ENCODE data around the gene LAYN.

Gene LAYN

DNA sequence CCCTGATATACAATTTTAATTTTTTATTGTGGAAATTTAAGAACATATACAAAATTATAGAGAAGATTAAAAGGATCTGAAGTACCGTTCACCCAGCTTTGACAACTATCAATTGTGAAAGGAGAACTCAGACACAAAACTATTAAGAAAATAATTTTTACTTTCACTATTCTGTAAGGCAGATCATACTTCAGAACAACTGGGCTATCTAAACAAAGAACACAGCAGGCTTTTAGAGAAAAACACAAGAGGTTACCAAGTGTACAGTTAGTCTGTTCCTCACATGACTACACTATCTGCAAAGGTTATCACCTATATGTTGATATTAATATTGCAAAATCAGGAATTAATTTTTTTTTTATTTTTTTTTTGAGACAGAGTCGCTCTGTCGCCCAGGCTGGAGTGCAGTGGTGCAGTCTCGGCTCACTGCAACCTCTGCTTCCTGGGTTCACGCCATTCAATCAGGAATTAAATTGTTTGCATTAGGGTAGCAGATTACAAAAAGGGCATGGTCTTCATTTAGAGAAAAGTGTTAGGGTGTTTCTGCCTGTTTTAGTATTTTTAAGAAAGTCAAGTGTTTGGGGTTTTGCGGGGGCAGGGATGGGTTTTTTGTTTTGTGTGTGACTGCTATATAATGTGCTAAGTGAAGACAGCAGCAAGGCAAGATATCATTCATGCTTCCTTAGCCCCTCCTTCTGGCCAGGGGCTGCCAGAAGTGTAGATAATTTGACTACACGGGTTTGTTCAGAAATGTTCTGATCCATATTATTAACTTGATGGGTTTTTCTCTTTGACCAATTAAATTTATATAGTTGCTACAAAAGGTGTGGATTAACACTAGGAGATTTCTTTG, 34.1 kb downstream of the LAYN start:
- no peak for DNase-seq (ENCODE audit: low read depth in 2 of 2)
- H3K4me3 ChIP-seq (replicated peaks in 1 of 2; ENCODE audit: low read depth in 2 of 2, low read length in 2 of 2), result no peak overlapping the region
- TF ChIP-seq, protein P1, sequence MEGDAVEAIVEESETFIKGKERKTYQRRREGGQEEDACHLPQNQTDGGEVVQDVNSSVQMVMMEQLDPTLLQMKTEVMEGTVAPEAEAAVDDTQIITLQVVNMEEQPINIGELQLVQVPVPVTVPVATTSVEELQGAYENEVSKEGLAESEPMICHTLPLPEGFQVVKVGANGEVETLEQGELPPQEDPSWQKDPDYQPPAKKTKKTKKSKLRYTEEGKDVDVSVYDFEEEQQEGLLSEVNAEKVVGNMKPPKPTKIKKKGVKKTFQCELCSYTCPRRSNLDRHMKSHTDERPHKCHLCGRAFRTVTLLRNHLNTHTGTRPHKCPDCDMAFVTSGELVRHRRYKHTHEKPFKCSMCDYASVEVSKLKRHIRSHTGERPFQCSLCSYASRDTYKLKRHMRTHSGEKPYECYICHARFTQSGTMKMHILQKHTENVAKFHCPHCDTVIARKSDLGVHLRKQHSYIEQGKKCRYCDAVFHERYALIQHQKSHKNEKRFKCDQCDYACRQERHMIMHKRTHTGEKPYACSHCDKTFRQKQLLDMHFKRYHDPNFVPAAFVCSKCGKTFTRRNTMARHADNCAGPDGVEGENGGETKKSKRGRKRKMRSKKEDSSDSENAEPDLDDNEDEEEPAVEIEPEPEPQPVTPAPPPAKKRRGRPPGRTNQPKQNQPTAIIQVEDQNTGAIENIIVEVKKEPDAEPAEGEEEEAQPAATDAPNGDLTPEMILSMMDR (IDR thresholded peaks at IDR 0.05; ENCODE audit: low read depth, low read length), result no peak

DNA sequence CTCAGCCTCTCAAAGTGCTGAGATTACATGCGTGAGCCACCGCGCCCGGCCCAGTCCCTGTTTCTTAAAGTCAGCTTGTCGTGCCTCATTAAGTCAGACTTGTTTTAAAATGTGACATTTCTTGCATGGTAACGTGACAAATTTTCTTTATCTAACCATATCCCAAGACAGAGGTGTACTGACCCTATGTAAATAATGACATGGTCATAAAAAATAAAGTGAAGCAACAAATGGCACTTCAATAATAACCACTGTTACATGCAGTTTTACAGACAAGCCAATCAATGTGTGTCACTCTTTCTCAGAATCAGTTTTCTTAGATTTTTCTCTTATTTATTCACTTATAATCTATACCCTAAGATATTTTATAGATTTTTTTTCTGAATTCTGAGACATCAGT, 35.2 kb downstream of the LAYN start:
- TF ChIP-seq, protein P1 (IDR thresholded peaks at IDR 0.05; ENCODE audit: low read depth, low read length), result no peak
- no peak overlapping the region for H3K4me3 ChIP-seq (replicated peaks in 1 of 2; ENCODE audit: low read depth in 2 of 2, low read length in 2 of 2)
- no peak for DNase-seq (ENCODE audit: low read depth in 2 of 2)

DNA sequence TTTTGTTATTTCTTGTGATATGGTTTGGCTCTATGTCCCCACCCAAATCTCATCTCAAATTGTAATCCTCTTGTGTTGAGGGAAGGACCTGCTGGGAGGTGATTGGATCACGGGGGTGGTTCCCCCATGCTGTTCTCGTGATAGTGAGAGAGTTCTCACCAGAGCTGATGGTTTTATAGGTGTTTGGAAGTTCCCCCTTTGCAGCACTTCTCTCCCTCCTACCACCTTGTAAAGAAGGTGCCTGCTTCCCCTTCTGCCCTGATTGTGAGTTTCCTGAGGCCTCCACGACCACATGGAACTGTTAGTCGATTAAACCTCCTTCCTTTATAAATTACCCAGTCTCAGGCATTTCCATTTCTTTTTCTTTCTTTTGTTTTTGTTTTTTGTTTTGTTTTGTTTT, 37.3 kb downstream of the LAYN start:
- DNase-seq (ENCODE audit: low read depth in 2 of 2), result no peak
- H3K4me3 ChIP-seq (replicated peaks in 1 of 2; ENCODE audit: low read depth in 2 of 2, low read length in 2 of 2), result no peak overlapping the region
- TF ChIP-seq, protein P1 (IDR thresholded peaks at IDR 0.05; ENCODE audit: low read depth, low read length), result no peak

DNA sequence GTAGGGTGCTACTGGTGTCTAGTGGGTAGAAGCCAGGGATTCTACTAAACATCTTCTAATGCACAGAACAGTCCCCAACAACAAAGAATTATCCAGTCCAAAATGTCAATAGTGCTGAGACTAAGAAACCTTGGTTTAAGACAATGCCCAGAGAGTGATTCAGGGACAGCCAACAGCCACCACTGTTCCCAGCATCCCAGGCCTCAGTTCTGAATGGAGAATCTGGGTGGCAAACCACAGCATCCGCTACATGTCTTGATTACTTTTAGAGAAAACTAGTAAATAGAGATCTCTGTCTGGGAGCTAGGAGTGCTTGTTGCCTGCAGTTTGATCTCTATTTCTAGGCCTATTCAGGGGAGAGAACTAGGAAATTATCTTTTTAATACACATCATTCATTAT, 40.8 kb downstream of the LAYN start:
- no peak for DNase-seq (ENCODE audit: low read depth in 2 of 2)
- H3K4me3 ChIP-seq (replicated peaks in 1 of 2; ENCODE audit: low read depth in 2 of 2, low read length in 2 of 2), result no peak overlapping the region
- TF ChIP-seq, protein P1 (IDR thresholded peaks at IDR 0.05; ENCODE audit: low read depth, low read length), result no peak

DNA sequence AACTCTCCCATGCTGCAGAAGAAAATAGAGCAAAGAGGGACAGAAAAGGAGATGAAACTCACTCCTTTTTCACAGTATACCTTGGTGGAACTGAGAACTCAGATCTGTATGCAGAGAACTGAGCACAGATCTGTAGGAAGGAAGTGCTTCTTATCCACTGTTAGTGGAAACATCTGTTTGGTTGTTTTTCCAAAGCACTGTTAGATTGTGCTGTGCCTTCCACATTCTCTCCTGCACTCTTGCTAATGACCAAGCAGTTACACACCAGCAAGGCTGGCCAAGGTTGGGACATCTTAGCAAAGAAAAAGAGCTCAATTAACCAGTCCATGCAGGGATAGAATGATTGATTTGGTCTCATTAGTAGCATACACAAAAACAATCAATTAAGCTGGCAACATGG, 41.6 kb downstream of the LAYN start:
- no peak for DNase-seq (ENCODE audit: low read depth in 2 of 2)
- no peak overlapping the region for H3K4me3 ChIP-seq (replicated peaks in 1 of 2; ENCODE audit: low read depth in 2 of 2, low read length in 2 of 2)
- TF ChIP-seq, protein P1 (IDR thresholded peaks at IDR 0.05; ENCODE audit: low read depth, low read length), result no peak

DNA sequence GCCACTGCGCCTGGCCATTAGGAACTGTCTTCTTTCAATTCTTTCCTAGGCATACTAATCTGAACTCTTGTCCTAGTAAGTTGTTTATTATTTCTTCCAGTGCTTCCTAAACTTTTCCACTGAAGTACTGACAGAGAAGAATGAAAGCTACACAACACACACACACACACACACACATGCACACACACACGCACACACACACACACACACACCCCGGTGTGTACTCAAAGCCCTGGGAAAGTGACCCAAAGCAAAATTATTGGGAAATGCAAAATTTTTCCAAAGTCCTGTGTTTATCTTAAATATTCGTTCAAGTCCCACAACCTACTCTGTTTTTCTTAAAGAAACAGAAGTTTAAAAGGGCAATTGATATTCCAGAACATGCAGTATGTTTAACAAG, 42.4 kb downstream of the LAYN start:
- TF ChIP-seq, protein P1 (IDR thresholded peaks at IDR 0.05; ENCODE audit: low read depth, low read length), result no peak
- no peak for DNase-seq (ENCODE audit: low read depth in 2 of 2)
- H3K4me3 ChIP-seq (replicated peaks in 1 of 2; ENCODE audit: low read depth in 2 of 2, low read length in 2 of 2), result no peak overlapping the region

Measured in cardiac fibroblast (primary cell).